Measurements from ENCODE around the gene RAB6A.
A peak's percentile ranks its signal among the peaks of the same experiment; 100 is the strongest.

The RAB6A gene

DNA sequence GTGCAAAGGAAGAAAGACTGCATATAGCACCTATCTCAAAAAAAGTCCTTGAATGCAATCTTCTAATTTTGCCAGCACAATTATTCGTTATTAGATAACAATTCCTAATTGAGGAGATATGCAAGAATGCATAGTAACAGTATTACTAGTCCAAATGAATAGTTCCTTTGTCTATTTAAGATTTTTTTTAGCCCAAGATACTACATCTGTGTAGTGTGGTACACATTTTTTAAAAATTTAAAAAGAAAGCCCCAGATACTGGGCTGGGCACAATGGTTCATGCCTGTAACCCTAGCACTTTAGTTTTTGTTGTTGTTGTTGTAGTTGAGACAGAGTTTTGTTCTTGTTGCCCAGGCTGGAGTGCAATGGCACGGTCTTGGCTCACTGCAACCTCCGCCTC lies 43.7 kb downstream of the RAB6A start:
- no peak overlapping the region for H4K8ac ChIP-seq (ENCODE audit: low read depth, low read length)
- H3K9me3 ChIP-seq (ENCODE audit: insufficient read depth, low read depth, low read length), result no peaks in the 10 kb centered on the region
- H2AFZ ChIP-seq (ENCODE audit: insufficient read depth, low read length, poor library complexity), result no peak overlapping the region
- no peak overlapping the region for H3K23ac ChIP-seq (ENCODE audit: low read length)
- H2BK5ac ChIP-seq (ENCODE audit: low read depth, low read length, poor library complexity), result no peak overlapping the region
- H3K4me2 ChIP-seq (ENCODE audit: low read length), result no peak overlapping the region
- no peaks in the 10 kb centered on the region for H3K27me3 ChIP-seq (ENCODE audit: insufficient read depth, low read length)
- peaks cover 2% of the 10 kb centered on the region for H3K79me2 ChIP-seq (ENCODE audit: control insufficient read depth, insufficient read depth, low read length, poor library complexity)
- no peaks in the 10 kb centered on the region for H3K79me1 ChIP-seq (ENCODE audit: low read length)
- H3K27ac ChIP-seq (ENCODE audit: low read depth, low read length), result no peak overlapping the region
- no peaks in the 10 kb centered on the region for H3K4me1 ChIP-seq (ENCODE audit: control insufficient read depth in 1 of 2, insufficient read depth in 2 of 2, low read length in 2 of 2)
- no peak overlapping the region for H4K12ac ChIP-seq (ENCODE audit: low read depth, low read length)
- H3K4me3 ChIP-seq (ENCODE audit: low read depth, low read length), result no peak overlapping the region
- H3K9ac ChIP-seq (ENCODE audit: low read length), result no peak overlapping the region
- no peak overlapping the region for H4K91ac ChIP-seq (ENCODE audit: low read depth, low read length)
- H3K36me3 ChIP-seq (ENCODE audit: control insufficient read depth in 1 of 2, insufficient read depth in 2 of 2, low read length in 2 of 2), result peaks cover 20 to 27% of the 10 kb centered on the region in 2 experiments
- no CpG with 5 or more reads among the region's 3 CpGs for WGBS (ENCODE audit: extremely low coverage, insufficient coverage, insufficient read length)
- H3K4ac ChIP-seq (ENCODE audit: low read depth, low read length), result no peak overlapping the region
- no peak for DNase-seq
- no peak overlapping the region for H2BK12ac ChIP-seq (ENCODE audit: low read length)
- H3K14ac ChIP-seq (ENCODE audit: low read length), result no peak overlapping the region
- no peak overlapping the region for H3K18ac ChIP-seq (ENCODE audit: low read length)
- H2BK120ac ChIP-seq (ENCODE audit: insufficient read depth, low read length, poor library complexity), result no peak overlapping the region
- no peak overlapping the region for H2AK5ac ChIP-seq (ENCODE audit: low read length)

- no peak overlapping the region for H4K12ac ChIP-seq (ENCODE audit: low read depth, low read length)
- no peak overlapping the region for H3K9ac ChIP-seq (ENCODE audit: low read length)
- peaks cover 20 to 27% of the 10 kb centered on the region in 2 experiments for H3K36me3 ChIP-seq (ENCODE audit: control insufficient read depth in 1 of 2, insufficient read depth in 2 of 2, low read length in 2 of 2)
- H3K18ac ChIP-seq (ENCODE audit: low read length), result no peak overlapping the region
- no peaks in the 10 kb centered on the region for H3K9me3 ChIP-seq (ENCODE audit: insufficient read depth, low read depth, low read length)
- H3K79me2 ChIP-seq (ENCODE audit: control insufficient read depth, insufficient read depth, low read length, poor library complexity), result peaks cover 2% of the 10 kb centered on the region
- DNase-seq, result peak in 1 of 2 donors; percentile 52
- no peak overlapping the region for H3K4me3 ChIP-seq (ENCODE audit: low read depth, low read length)
- H3K4me1 ChIP-seq (ENCODE audit: control insufficient read depth in 1 of 2, insufficient read depth in 2 of 2, low read length in 2 of 2), result no peaks in the 10 kb centered on the region
- H3K4me2 ChIP-seq (ENCODE audit: low read length), result no peak overlapping the region
- no peak overlapping the region for H2BK120ac ChIP-seq (ENCODE audit: insufficient read depth, low read length, poor library complexity)
- no peak overlapping the region for H3K23ac ChIP-seq (ENCODE audit: low read length)
- no peak overlapping the region for H3K4ac ChIP-seq (ENCODE audit: low read depth, low read length)
- H3K27ac ChIP-seq (ENCODE audit: low read depth, low read length), result no peak overlapping the region
- no peak overlapping the region for H2BK12ac ChIP-seq (ENCODE audit: low read length)
- no peaks in the 10 kb centered on the region for H3K27me3 ChIP-seq (ENCODE audit: insufficient read depth, low read length)
- H2BK5ac ChIP-seq (ENCODE audit: low read depth, low read length, poor library complexity), result no peak overlapping the region
- no peak overlapping the region for H4K91ac ChIP-seq (ENCODE audit: low read depth, low read length)
- no peak overlapping the region for H2AK5ac ChIP-seq (ENCODE audit: low read length)
- no peak overlapping the region for H2AFZ ChIP-seq (ENCODE audit: insufficient read depth, low read length, poor library complexity)
- H3K79me1 ChIP-seq (ENCODE audit: low read length), result no peaks in the 10 kb centered on the region
- WGBS (ENCODE audit: extremely low coverage, insufficient coverage, insufficient read length), result no CpG with 5 or more reads among the region's 1 CpG
- H3K14ac ChIP-seq (ENCODE audit: low read length), result no peak overlapping the region
- no peak overlapping the region for H4K8ac ChIP-seq (ENCODE audit: low read depth, low read length)
These were observed 44.5 kb downstream of the RAB6A start for GRCh38 chr11:73716153-73717056.

DNA sequence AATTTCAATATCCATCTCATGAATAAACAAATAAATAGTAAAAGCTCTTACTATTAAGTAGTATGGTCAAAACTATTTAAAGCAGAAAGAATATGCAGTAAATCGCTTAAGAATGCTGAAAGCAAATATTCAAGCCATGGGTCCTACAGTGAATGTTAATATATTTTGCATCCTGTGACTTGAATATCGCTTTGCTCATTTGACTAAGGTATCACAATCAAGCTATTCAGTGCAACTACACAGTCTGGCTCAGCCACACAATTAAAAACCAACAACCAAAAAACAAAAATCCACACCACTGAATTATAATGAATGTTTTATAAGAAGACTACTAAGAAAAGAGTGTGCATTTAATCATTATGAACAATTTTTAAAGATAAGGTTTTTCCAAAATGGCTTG lies 45.3 kb downstream of the RAB6A start:
- WGBS (ENCODE audit: extremely low coverage, insufficient coverage, insufficient read length), result no CpG with 5 or more reads among the region's 2 CpGs

DNA sequence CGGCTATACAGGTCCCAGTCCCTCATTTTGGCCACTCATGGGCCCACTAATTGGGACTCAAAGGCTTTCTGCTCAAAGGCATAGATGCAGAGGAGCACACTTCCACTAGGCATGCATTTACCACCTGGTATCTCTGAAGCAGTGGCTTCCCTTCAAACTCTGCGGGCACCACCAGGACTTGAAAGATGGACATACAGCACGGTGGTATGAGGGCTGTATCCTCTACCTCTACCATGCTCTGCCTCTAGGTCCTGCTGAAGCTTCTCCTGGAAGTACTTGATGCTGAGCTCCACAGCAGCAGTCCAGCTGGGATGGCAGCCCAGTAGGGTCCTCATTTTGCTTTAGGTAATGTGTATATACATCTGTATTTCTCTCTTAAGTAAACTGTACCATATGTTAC lies 49.9 kb downstream of the RAB6A start:
- Histone ChIP-seq H2BK120ac (ENCODE audit: insufficient read depth, low read length, poor library complexity) (no peak overlapping the region), H3K4me3 (ENCODE audit: low read depth, low read length) (no peak overlapping the region), H3K79me1 (ENCODE audit: low read length) (no peaks in the 10 kb centered on the region), H3K79me2 (ENCODE audit: control insufficient read depth, insufficient read depth, low read length, poor library complexity) (no peaks in the 10 kb centered on the region), H3K23ac (ENCODE audit: low read length) (no peak overlapping the region), H3K14ac (ENCODE audit: low read length) (no peak overlapping the region), H2BK12ac (ENCODE audit: low read length) (no peak overlapping the region), H4K8ac (ENCODE audit: low read depth, low read length) (no peak overlapping the region), H3K4ac (ENCODE audit: low read depth, low read length) (no peak overlapping the region), H4K91ac (ENCODE audit: low read depth, low read length) (no peak overlapping the region), H3K36me3 (ENCODE audit: control insufficient read depth in 1 of 2, insufficient read depth in 2 of 2, low read length in 2 of 2) (peaks cover 19 to 29% of the 10 kb centered on the region in 2 experiments), H2BK5ac (ENCODE audit: low read depth, low read length, poor library complexity) (no peak overlapping the region), H3K4me1 (ENCODE audit: control insufficient read depth in 1 of 2, insufficient read depth in 2 of 2, low read length in 2 of 2) (no peaks in the 10 kb centered on the region), H3K9me3 (ENCODE audit: insufficient read depth, low read depth, low read length) (no peaks in the 10 kb centered on the region), H4K12ac (ENCODE audit: low read depth, low read length) (no peak overlapping the region), H3K4me2 (ENCODE audit: low read length) (no peak overlapping the region), H3K27me3 (ENCODE audit: insufficient read depth, low read length) (no peaks in the 10 kb centered on the region), H3K27ac (ENCODE audit: low read depth, low read length) (no peak overlapping the region), H3K9ac (ENCODE audit: low read length) (no peak overlapping the region), H2AK5ac (ENCODE audit: low read length) (no peak overlapping the region), H2AFZ (ENCODE audit: insufficient read depth, low read length, poor library complexity) (no peak overlapping the region), H3K18ac (ENCODE audit: low read length) (no peak overlapping the region)
- no CpG with 5 or more reads among the region's 3 CpGs for WGBS (ENCODE audit: extremely low coverage, insufficient coverage, insufficient read length)
- peak; percentile 10 to 55 for DNase-seq

More for the DNA sequence above, 45.3 kb downstream of the RAB6A start:
- Histone ChIP-seq H3K14ac (ENCODE audit: low read length) (no peak overlapping the region), H2BK12ac (ENCODE audit: low read length) (no peak overlapping the region), H2AFZ (ENCODE audit: insufficient read depth, low read length, poor library complexity) (no peak overlapping the region), H3K4me3 (ENCODE audit: low read depth, low read length) (no peak overlapping the region), H3K36me3 (ENCODE audit: control insufficient read depth in 1 of 2, insufficient read depth in 2 of 2, low read length in 2 of 2) (peaks cover 24 to 30% of the 10 kb centered on the region in 2 experiments), H3K79me2 (ENCODE audit: control insufficient read depth, insufficient read depth, low read length, poor library complexity) (peaks cover 2% of the 10 kb centered on the region), H3K23ac (ENCODE audit: low read length) (no peak overlapping the region), H3K18ac (ENCODE audit: low read length) (no peak overlapping the region), H3K27me3 (ENCODE audit: insufficient read depth, low read length) (no peaks in the 10 kb centered on the region), H4K8ac (ENCODE audit: low read depth, low read length) (no peak overlapping the region), H4K91ac (ENCODE audit: low read depth, low read length) (no peak overlapping the region), H4K12ac (ENCODE audit: low read depth, low read length) (no peak overlapping the region), H3K4me2 (ENCODE audit: low read length) (no peak overlapping the region), H3K9ac (ENCODE audit: low read length) (no peak overlapping the region), H3K79me1 (ENCODE audit: low read length) (no peaks in the 10 kb centered on the region), H2AK5ac (ENCODE audit: low read length) (no peak overlapping the region), H2BK120ac (ENCODE audit: insufficient read depth, low read length, poor library complexity) (no peak overlapping the region), H3K4me1 (ENCODE audit: control insufficient read depth in 1 of 2, insufficient read depth in 2 of 2, low read length in 2 of 2) (no peaks in the 10 kb centered on the region), H3K9me3 (ENCODE audit: insufficient read depth, low read depth, low read length) (no peaks in the 10 kb centered on the region), H2BK5ac (ENCODE audit: low read depth, low read length, poor library complexity) (no peak overlapping the region), H3K27ac (ENCODE audit: low read depth, low read length) (no peak overlapping the region), H3K4ac (ENCODE audit: low read depth, low read length) (no peak overlapping the region)
- DNase-seq, result no peak
